Mesenteric fat pad (tissue), 1 donor: ENCODE data around the gene TMED4. TPM values are rescaled to one million over a fixed set of nuclear protein-coding genes. Genes with fewer than 3 reads are reported as not detected.
"Not testable (repeated sequence)": the region's sequence is repeated elsewhere in the genome, so short reads cannot be mapped to it uniquely, and the experiment has no call there.

Experiments used
- DNase-seq: peaks from one replicate; pipeline ENCODE4 v3.0.0-alpha.2; 2020; ENCODE audit warnings: low spot score
- total RNA-seq: library from RNA; stranded (reverse); fragmentation: NEBNext Ultra II Directional; extraction: Animal tissue kit (Norgen Biotek cat#: 25700); gene quantifications from one replicate; pipeline ENCODE4 v1.2.1, GENCODE V29; 2021
- donor health status: DM: yes; HTN: yes; CAD: no.

Gene TMED4
- total RNA-seq, 1 donor from 2014 or later: 56.3 TPM

GRCh38 chr7:44608916-44609648 is 27.1 kb upstream of the TMED4 start:
- no peak for DNase-seq

GRCh38 chr7:44607141-44608068 is 25.4 kb upstream of the TMED4 start:
- DNase-seq: no peak

- DNase-seq: peak; percentile 100
Observed at GRCh38 chr7:44606341-44607140, 24.5 kb upstream of the TMED4 start, which contains the start of gene OGDH. Gene OGDH (plus strand): TSS chr7:44606627. CDS start chr7:44624344, 17,717 bp downstream.

GRCh38 chr7:44604941-44605340 is 22.9 kb upstream of the TMED4 start:
- no peak for DNase-seq

GRCh38 chr7:44603193-44603592 is 21.2 kb upstream of the TMED4 start:
- no peak for DNase-seq

GRCh38 chr7:44602576-44602910 is 20.5 kb upstream of the TMED4 start:
- DNase-seq: no peak

GRCh38 chr7:44599222-44599621 is 17.2 kb upstream of the TMED4 start:
- no peak for DNase-seq

GRCh38 chr7:44597181-44597580 is 15.2 kb upstream of the TMED4 start:
- DNase-seq: not testable (repeated sequence)

- DNase-seq: no peak
Observed at GRCh38 chr7:44595934-44596635, 14.1 kb upstream of the TMED4 start.

GRCh38 chr7:44590910-44591309 is 8.9 kb upstream of the TMED4 start:
- no peak for DNase-seq

GRCh38 chr7:44587843-44588711 is 6.0 kb upstream of the TMED4 start:
- no peak for DNase-seq

GRCh38 chr7:44583146-44583865 is 1.3 kb upstream of the TMED4 start:
- DNase-seq: no peak

- no peak for DNase-seq
Observed at GRCh38 chr7:44580945-44581878, 819 bp downstream of the TMED4 start.

- no peak for DNase-seq
Observed at GRCh38 chr7:44576228-44576627, 5.8 kb downstream of the TMED4 start.

GRCh38 chr7:44575054-44575453 is 7.0 kb downstream of the TMED4 start:
- DNase-seq: no peak

- DNase-seq: no peak
Observed at GRCh38 chr7:44574287-44574872, 7.7 kb downstream of the TMED4 start.

- DNase-seq: peak; percentile 98
Observed at GRCh38 chr7:44573464-44574286, 8.4 kb downstream of the TMED4 start, which contains the start of gene DDX56. Gene DDX56 (minus strand): TSS chr7:44573908. CDS start chr7:44573895, 13 bp downstream.
